Vagina (tissue), 2 donors: ENCODE results near the gene USP27X.

Experiments
- CTCF ChIP-seq, 3 experiments: fragments of 450-650 bp in 2 of 3; fragments of 200-600 bp in 1 of 3; sonication (generic) in 1 of 3; IDR thresholded peaks; one replicate each; pipeline ENCODE4 v1.5.1; 2017 to 2019; ENCODE audit warnings: antibody characterized with exemption in 3 of 3, mild to moderate bottlenecking in 2 of 3, moderate library complexity in 2 of 3
- POLR2AphosphoS5 ChIP-seq, 2 donors: sonication (generic); formaldehyde crosslinking; IDR thresholded peaks; one replicate each; pipeline ENCODE4 v1.9.0; 2017; ENCODE audit warnings: antibody characterized with exemption in 2 of 2, mild to moderate bottlenecking in 2 of 2, low read depth in 1 of 2; ENCODE audit not compliant: insufficient read depth in 1 of 2

GRCh38 chrX:49912861-49913260 is 33.6 kb downstream of the USP27X start:
- no peak for TF ChIP-seq POLR2AphosphoS5 (IDR thresholded peaks at IDR 0.05; ENCODE audit: insufficient read depth in 1 of 2, low read depth in 1 of 2)
- TF ChIP-seq CTCF (IDR thresholded peaks at IDR 0.05) = no peak
